ENCODE results near the gene P3H4.
"Not testable (repeated sequence)": the region's sequence is repeated elsewhere in the genome, so short reads cannot be mapped to it uniquely, and the experiment has no call there.

Gene P3H4

GRCh38 chr17:41792845-41793783 lies 18.6 kb downstream of the P3H4 start:
- peak; percentile 21 for DNase-seq

GRCh38 chr17:41787021-41787418 lies 24.7 kb downstream of the P3H4 start:
- no peak for DNase-seq

GRCh38 chr17:41786227-41787020 lies 25.3 kb downstream of the P3H4 start, which contains the start of gene JUP:
Gene JUP, minus strand, starts transcription at chr17:41786711. Its CDS starts 14,857 bp downstream, at chr17:41771854.
- DNase-seq: peak; percentile 91

- no peak for DNase-seq
Observed at GRCh38 chr17:41785859-41786226, 25.9 kb downstream of the P3H4 start.

- DNase-seq: no peak
Observed at GRCh38 chr17:41785091-41785858, 26.5 kb downstream of the P3H4 start.

GRCh38 chr17:41784207-41784744 lies 27.5 kb downstream of the P3H4 start:
- no peak for DNase-seq

- no peak for DNase-seq
Observed at GRCh38 chr17:41782142-41782541, 29.6 kb downstream of the P3H4 start.

- DNase-seq: no peak
Observed at GRCh38 chr17:41781404-41782110, 30.2 kb downstream of the P3H4 start.

- no peak for DNase-seq
Observed at GRCh38 chr17:41779954-41780353, 31.8 kb downstream of the P3H4 start.

GRCh38 chr17:41777574-41778188 lies 34.1 kb downstream of the P3H4 start:
- DNase-seq: no peak

GRCh38 chr17:41777157-41777573 lies 34.6 kb downstream of the P3H4 start:
- DNase-seq: no peak

- not testable (repeated sequence) for DNase-seq
Observed at GRCh38 chr17:41776262-41776900, 35.4 kb downstream of the P3H4 start.

- DNase-seq: no peak
Observed at GRCh38 chr17:41775394-41776226, 36.1 kb downstream of the P3H4 start.

- DNase-seq: no peak
Observed at GRCh38 chr17:41773731-41774193, 38.0 kb downstream of the P3H4 start.

- DNase-seq: no peak
Observed at GRCh38 chr17:41773190-41773588, 38.6 kb downstream of the P3H4 start.

GRCh38 chr17:41772586-41773189 lies 39.1 kb downstream of the P3H4 start:
- no peak for DNase-seq

GRCh38 chr17:41772218-41772585 lies 39.5 kb downstream of the P3H4 start:
- no peak for DNase-seq

- no peak for DNase-seq
Observed at GRCh38 chr17:41771389-41772206, 40.2 kb downstream of the P3H4 start.

- no peak for DNase-seq
Observed at GRCh38 chr17:41769985-41770384, 41.8 kb downstream of the P3H4 start.

All from CD4-positive, alpha-beta T cell treated with Interleukin-6 for 4 hours (primary cell).